Type B pancreatic cell (in vitro differentiated cells): ENCODE data around the gene ALG13. TPM values are rescaled to one million over a fixed set of nuclear protein-coding genes. Genes with fewer than 3 reads are reported as not detected.

Source experiments
- total RNA-seq: library from RNA; stranded (reverse); gene quantifications from 2 replicates; pipeline ENCODE4 v1.2.1, GENCODE V29; 2021; ENCODE audit warnings: low replicate concordance

Gene ALG13
- total RNA-seq, 1 donor from 2014 or later, result 71.8 TPM

Other genes with a start within 250 kb of the ALG13 start
- gene SERTM2, start 169.5 kb upstream of the ALG13 start, total RNA-seq, result 1.7 and 8.9 TPM in 2 replicates
- not detected in 2 replicates for gene TRPC5OS, start 195.0 kb downstream of the ALG13 start, total RNA-seq